Tibial nerve (tissue), 4 donors: ENCODE data around the gene DECR2. TPM values are rescaled to one million over a fixed set of nuclear protein-coding genes. Genes with fewer than 3 reads are reported as not detected.

Source experiments
- DNase-seq, 2 donors: peaks; one replicate each; pipeline ENCODE4 v3.0.0-alpha.2; 2019; ENCODE audit warnings: low spot score in 2 of 2
- H3K27ac ChIP-seq, 4 donors: fragments of 200-600 bp; sonication (generic) in 3 of 4; one replicate each; pipeline ENCODE4 v1.5.1; 2017 to 2019; ENCODE audit warnings: mild to moderate bottlenecking in 1 of 4
- H3K27me3 ChIP-seq, 2 donors: fragments of 200-600 bp; sonication (generic) in 1 of 2; one replicate each; pipeline versions ENCODE4 v1.5.1 to v1.6.0; 2017 to 2019
- H3K36me3 ChIP-seq, 3 donors: fragments of 200-600 bp; sonication (generic); one replicate each; pipeline ENCODE4 v1.5.1; 2018 to 2019
- H3K4me1 ChIP-seq, 4 donors: fragments of 200-600 bp; sonication (generic) in 3 of 4; one replicate each; pipeline ENCODE4 v1.5.1; 2017 to 2019
- H3K4me3 ChIP-seq, 4 donors: fragments of 200-600 bp; sonication (generic) in 3 of 4; one replicate each; pipeline ENCODE4 v1.5.1; 2017 to 2019; ENCODE audit warnings: mild to moderate bottlenecking in 1 of 4, moderate library complexity in 1 of 4
- H3K9me3 ChIP-seq, 4 donors: fragments of 200-600 bp; sonication (generic) in 3 of 4; one replicate each; pipeline ENCODE4 v1.5.1; 2017 to 2019
- CTCF ChIP-seq, 5 experiments: fragments of 200-600 bp in 3 of 5; fragments of 450-650 bp in 2 of 5; sonication (generic) in 3 of 5; IDR thresholded peaks; one replicate each; pipeline ENCODE4 v1.5.1; 2016 to 2019; ENCODE audit warnings: antibody characterized with exemption in 5 of 5, mild to moderate bottlenecking in 3 of 5, moderate library complexity in 2 of 5
- EP300 ChIP-seq, 2 donors: sonication (generic); formaldehyde crosslinking; IDR thresholded peaks; one replicate each; pipeline ENCODE4 v1.6.1; 2017; ENCODE audit warnings: antibody characterized with exemption in 2 of 2, mild to moderate bottlenecking in 1 of 2
- POLR2A ChIP-seq, 2 donors: fragments of 450-650 bp; IDR thresholded peaks; one replicate each; pipeline ENCODE4 v1.6.1; 2017; ENCODE audit warnings: antibody characterized with exemption in 2 of 2, mild to moderate bottlenecking in 2 of 2, moderate library complexity in 2 of 2
- WGBS, 2 donors: methylation state at CpG; one replicate each; pipeline ENCODE4 v1.1.5; 2018; 5-methylcytosine and 5-hydroxymethylcytosine counted together
- total RNA-seq, 4 donors: library from RNA; depleted of rRNA; stranded (reverse); fragments of >200 nt; gene quantifications; one replicate each; pipeline ENCODE4 v1.1.0, GENCODE V29; 2016

Gene DECR2
- total RNA-seq, 4 donors from 2014 or later, result 20.3 to 68.4 (median 33.6) TPM

- no peaks in the 10 kb centered on the region for H3K27me3 ChIP-seq
- no peak for DNase-seq
- WGBS, 2 donors, result 8 to 9% methylated on average over 11 to 12 of the region's 12 CpGs
- H3K27ac ChIP-seq, result peak overlapping the region in 3 of 4 donors; percentile 77 to 86 (median 83)
- peaks cover 0 to 49% (median 14%) of the 10 kb centered on the region in 4 donors for H3K4me1 ChIP-seq
- H3K9me3 ChIP-seq, result no peaks in the 10 kb centered on the region
- peak overlapping the region; percentile 72 to 99 (median 88) for H3K4me3 ChIP-seq
- TF ChIP-seq CTCF (IDR thresholded peaks at IDR 0.05) (no peak), EP300 (IDR thresholded peaks at IDR 0.05) (no peak), POLR2A (IDR thresholded peaks at IDR 0.05) (no peak)
- H3K36me3 ChIP-seq, result peaks cover 0 to 23% (median 0%) of the 10 kb centered on the region in 3 donors
Measured at GRCh38 chr16:380762-381011, 21.0 kb upstream of the DECR2 start.

GRCh38 chr16:381012-381788, 20.5 kb upstream of the DECR2 start:
- Histone ChIP-seq H3K27me3 (no peaks in the 10 kb centered on the region), H3K36me3 (peaks cover 0 to 18% (median 0%) of the 10 kb centered on the region in 3 donors), H3K4me3 (peak overlapping the region; percentile 72 to 99 (median 88)), H3K27ac (peak overlapping the region; percentile 52 to 86 (median 80)), H3K4me1 (peaks cover 0 to 49% (median 14%) of the 10 kb centered on the region in 4 donors), H3K9me3 (no peaks in the 10 kb centered on the region)
- TF ChIP-seq CTCF (IDR thresholded peaks at IDR 0.05) (no peak), EP300 (IDR thresholded peaks at IDR 0.05) (no peak), POLR2A (IDR thresholded peaks at IDR 0.05) (no peak)
- 0 to 1% methylated on average over 17 to 29 of the region's 73 CpGs for WGBS, 2 donors
- no peak for DNase-seq

GRCh38 chr16:381789-382717, 19.6 kb upstream of the DECR2 start, which contains the start of gene PGAP6:
PGAP6 (minus strand) TSS chr16:381978; CDS start chr16:381821, 157 bp downstream.
- 1% methylated on average over 17 to 36 of the region's 123 CpGs for WGBS, 2 donors
- peak within 1 kb of the TSS; percentile 73 to 99 (median 90) for H3K4me3 ChIP-seq
- DNase-seq, result peak; percentile 64 to 66
- H3K9me3 ChIP-seq, result no peaks in the 10 kb centered on the region
- H3K27me3 ChIP-seq, result no peaks in the 10 kb centered on the region
- H3K27ac ChIP-seq, result peak within 1 kb of the TSS; percentile 55 to 94 (median 90)
- TF ChIP-seq POLR2A (IDR thresholded peaks at IDR 0.05) (peak in 1 of 2 donors; percentile 34), CTCF (IDR thresholded peaks at IDR 0.05) (no peak), EP300 (IDR thresholded peaks at IDR 0.05) (peak in 1 of 2 donors; percentile 36)
- H3K36me3 ChIP-seq, result peaks cover 0 to 9% (median 0%) of the 10 kb centered on the region in 3 donors
- peaks cover 0 to 49% (median 14%) of the 10 kb centered on the region in 4 donors for H3K4me1 ChIP-seq

DNA sequence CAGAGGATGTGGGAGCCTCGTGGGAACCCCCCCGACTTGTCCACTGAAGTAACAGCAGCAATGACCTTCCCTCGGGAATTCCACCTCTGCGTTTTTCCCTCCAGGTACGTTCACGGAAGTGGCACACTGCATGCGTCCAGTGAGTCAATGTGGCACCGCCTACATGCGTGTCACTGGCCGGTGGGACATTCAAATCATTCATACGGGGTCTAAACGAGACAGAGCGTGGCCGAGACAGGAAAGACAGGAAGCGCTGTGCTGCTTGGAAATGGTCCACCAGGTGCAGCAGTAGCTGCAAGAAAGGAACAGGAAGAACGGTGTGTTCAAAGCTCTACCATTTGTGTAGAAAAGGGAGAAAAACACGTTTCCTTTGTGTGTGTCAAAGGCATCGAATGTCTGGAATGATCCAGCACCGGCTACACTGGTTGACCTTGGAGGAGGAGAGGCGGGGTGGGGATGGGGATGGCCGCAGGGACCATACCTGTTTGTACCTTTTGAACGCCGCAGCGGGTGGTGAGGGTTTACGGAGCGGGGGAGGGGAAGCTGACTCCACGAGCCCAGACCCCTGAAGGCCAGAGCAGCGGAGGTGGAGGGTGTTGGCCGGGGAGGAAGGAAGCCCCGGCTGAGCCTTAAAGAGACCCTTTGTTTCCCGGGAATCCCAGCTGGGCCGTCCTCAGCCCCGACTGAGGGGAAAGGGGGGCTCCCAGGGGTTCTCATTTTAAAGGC, 18.2 kb upstream of the DECR2 start:
- peak overlapping the region in 3 of 4 donors; percentile 19 to 94 (median 85) for H3K27ac ChIP-seq
- no peak for DNase-seq
- H3K4me1 ChIP-seq, result peaks cover 0 to 49% (median 14%) of the 10 kb centered on the region in 4 donors
- no peaks in the 10 kb centered on the region for H3K9me3 ChIP-seq
- no peaks in the 10 kb centered on the region for H3K36me3 ChIP-seq
- H3K4me3 ChIP-seq, result peak overlapping the region in 2 of 4 donors; percentile 95 to 99
- H3K27me3 ChIP-seq, result no peaks in the 10 kb centered on the region
- TF ChIP-seq POLR2A (IDR thresholded peaks at IDR 0.05) (no peak), CTCF (IDR thresholded peaks at IDR 0.05) (no peak), EP300 (IDR thresholded peaks at IDR 0.05) (no peak)
- 33 to 37% methylated on average over 33 of the region's 33 CpGs for WGBS, 2 donors
